B cell (primary cell): Measurements from ENCODE around the gene LIN9. TPM values are rescaled to one million over a fixed set of nuclear protein-coding genes. Genes with fewer than 3 reads are reported as not detected.

Experiments
- ATAC-seq: fragments of 200-7000 bp; cut with Tn5 transposase; one replicate; pipeline ENCODE4 v1.10.0; 2021; ENCODE audit warnings: low read depth, mild to moderate bottlenecking, moderate number of reproducible peaks, moderate library complexity
- CTCF ChIA-PET: fragments of 350-600 bp; sonication (Branson Sonifier 250); formaldehyde crosslinking; loops from one replicate; lab custom pipeline; 2021; ENCODE audit warnings: antibody characterized with exemption, inconsistent platforms; lab: Charles Lee
- POLR2A ChIA-PET: fragments of 350-600 bp; sonication (Branson Sonifier 250); formaldehyde crosslinking; loops from one replicate; lab custom pipeline; 2021; ENCODE audit warnings: antibody characterized with exemption; lab: Charles Lee
- DNase-seq: peaks from one replicate; pipeline ENCODE4 v3.0.0; 2013
- H2AFZ ChIP-seq: 2 replicates; pipeline ENCODE4 v1.6.1; 2012; ENCODE audit warnings: mild to moderate bottlenecking, low read depth, low read length; ENCODE audit not compliant: insufficient read depth, poor library complexity, severe bottlenecking
- H3K27ac ChIP-seq, 2 donors: 1 replicate in 1 of 2; 2 replicates in 1 of 2; pipeline ENCODE4 v1.5.1; 2012 to 2013; ENCODE audit warnings: low read length in 2 of 2, mild to moderate bottlenecking in 2 of 2, moderate library complexity in 1 of 2
- H3K27me3 ChIP-seq, 4 experiments: fragments of 200-600 bp in 1 of 4; sonication (generic) in 1 of 4; replicated peaks in 1 of 4; 1 replicate in 2 of 4; 2 replicates in 2 of 4; pipeline versions ENCODE4 v1.6.1 to v1.7.0; 2013 to 2016; ENCODE audit warnings: low read length in 3 of 4, mild to moderate bottlenecking in 2 of 4, mixed read lengths in 1 of 4, moderate library complexity in 1 of 4; ENCODE audit not compliant: insufficient read depth in 4 of 4, control insufficient read depth in 3 of 4; ENCODE audit errors: control extremely low read depth in 1 of 4
- H3K36me3 ChIP-seq, 2 experiments: replicated peaks in 1 of 2; 1 replicate in 1 of 2; 2 replicates in 1 of 2; pipeline versions ENCODE4 v1.6.1 to v1.7.1; 2013; ENCODE audit warnings: low read length in 1 of 2; ENCODE audit not compliant: insufficient read depth in 2 of 2, control insufficient read depth in 1 of 2; ENCODE audit errors: control extremely low read depth in 1 of 2, extremely low read depth in 1 of 2
- H3K4me1 ChIP-seq, 2 donors: fragments of 200-600 bp in 1 of 2; sonication (generic) in 1 of 2; 1 replicate in 1 of 2; 2 replicates in 1 of 2; pipeline versions ENCODE4 v1.5.1 to v1.6.1; 2013 to 2017; ENCODE audit warnings: low read length in 2 of 2; ENCODE audit not compliant: control insufficient read depth in 2 of 2, insufficient read depth in 2 of 2
- H3K4me2 ChIP-seq: replicated peaks from 2 replicates; pipeline ENCODE3; 2012; ENCODE audit warnings: mild to moderate bottlenecking, low read depth, low read length; ENCODE audit not compliant: poor library complexity, severe bottlenecking
- H3K4me3 ChIP-seq, 5 experiments: fragments of 200-600 bp in 1 of 5; sonication (generic) in 1 of 5; 1 replicate in 3 of 5; 2 replicates in 2 of 5; pipeline versions ENCODE4 v1.5.1 to v1.7.0; 2011 to 2016; ENCODE audit warnings: low read length in 4 of 5, mild to moderate bottlenecking in 4 of 5, low read depth in 2 of 5, control low read depth in 1 of 5, moderate library complexity in 1 of 5; ENCODE audit not compliant: insufficient read depth in 1 of 5; ENCODE audit errors: control extremely low read depth in 1 of 5, extremely low read depth in 1 of 5
- H3K79me2 ChIP-seq: fragments of 200-600 bp; sonication (generic); one replicate; pipeline ENCODE4 v1.6.0; 2016; ENCODE audit warnings: low read length; ENCODE audit not compliant: control insufficient read depth, insufficient read depth
- H3K9ac ChIP-seq: fragments of 200-600 bp; sonication (generic); 2 replicates; pipeline ENCODE4 v1.6.1; 2017; ENCODE audit warnings: mild to moderate bottlenecking, low read length, moderate library complexity
- H3K9me3 ChIP-seq, 3 donors: one replicate each; pipeline versions ENCODE4 v1.6.1 to v1.7.1; 2013; ENCODE audit warnings: low read length in 2 of 3; ENCODE audit not compliant: control insufficient read depth in 2 of 3, insufficient read depth in 1 of 3; ENCODE audit errors: control extremely low read depth in 1 of 3
- H4K20me1 ChIP-seq: 2 replicates; pipeline ENCODE4 v1.6.0; 2012; ENCODE audit warnings: mild to moderate bottlenecking, low read length; ENCODE audit not compliant: insufficient read depth, control insufficient read depth, poor library complexity, severe bottlenecking
- H3K27ac Mint-ChIP-seq: one replicate; pipeline ENCODE4 v1.8.0; 2021; ENCODE audit warnings: mixed read lengths
- H3K27me3 Mint-ChIP-seq: one replicate; pipeline ENCODE4 v1.8.0; 2021; ENCODE audit warnings: mixed read lengths
- H3K4me1 Mint-ChIP-seq: one replicate; pipeline ENCODE4 v1.8.0; 2021; ENCODE audit warnings: mixed read lengths
- H3K4me3 Mint-ChIP-seq: one replicate; pipeline ENCODE4 v1.8.0; 2021; ENCODE audit warnings: mixed read lengths
- H3K9me3 Mint-ChIP-seq: one replicate; pipeline ENCODE4 v1.8.0; 2022; ENCODE audit warnings: mixed read lengths; ENCODE audit not compliant: insufficient read depth
- CTCF ChIP-seq: fragments of 200-600 bp; IDR thresholded peaks from one replicate; pipeline ENCODE4 v1.8.0; 2022; ENCODE audit warnings: antibody characterized with exemption, mild to moderate bottlenecking
- EZH2 ChIP-seq: IDR thresholded peaks from 2 replicates; pipeline ENCODE4 v1.6.1; 2012; ENCODE audit warnings: borderline replicate concordance, low read depth, mild to moderate bottlenecking, moderate library complexity, low read length; ENCODE audit not compliant: insufficient read depth, poor library complexity, severe bottlenecking
- WGBS: methylation state at CpG from one replicate; pipeline ENCODE4 v1.1.5; 2013; ENCODE audit warnings: missing lambda C conversion rate; ENCODE audit not compliant: insufficient coverage; 5-methylcytosine and 5-hydroxymethylcytosine counted together
- intact Hi-C: fragments of 100-400 bp; cut with micrococcal nuclease; formaldehyde crosslinking; loops from one replicate; pipeline ENCODE4 v1.10.0; 2022
- polyA plus RNA-seq: library from polyadenylated mRNA; depleted of rRNA; stranded (reverse); fragments of >200 nt; gene quantifications from 2 replicates; pipeline ENCODE4 v1.2.3, GENCODE V29; 2012
- total RNA-seq, 2 donors: library from RNA; stranded (reverse); fragments of 120-200 nt in 1 of 2; gene quantifications; 1 replicate in 1 of 2; 2 replicates in 1 of 2; pipeline versions ENCODE4 v1.2.3 to v1.2.4, GENCODE V29; 2013 to 2022

Gene LIN9
- total and polyA plus RNA-seq, 2 donors (not counting 1 experiment from before 2014, with no cell fraction given): 1.7 to 6.7 TPM

DNA sequence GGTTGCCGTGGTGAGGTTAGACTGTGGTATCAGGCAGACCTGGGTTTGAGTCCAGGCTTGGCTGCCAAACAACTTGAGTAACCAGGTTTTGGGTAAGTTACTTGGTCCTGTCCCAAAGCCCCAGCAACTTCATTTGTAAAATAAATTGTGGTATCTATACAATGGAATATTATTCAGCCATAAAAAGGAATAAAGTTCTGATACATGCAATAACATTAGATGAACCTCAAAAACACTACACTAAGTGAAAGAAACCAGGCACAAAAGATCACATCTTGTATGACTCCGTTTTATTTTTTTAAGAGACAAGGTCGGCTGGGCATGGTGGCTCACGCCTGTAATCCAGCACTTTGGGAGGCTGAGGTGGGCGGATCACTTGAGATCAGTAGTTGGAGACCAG is 101.9 kb downstream of the LIN9 start:
- no peak overlapping the region for H3K27ac Mint-ChIP-seq
- H3K36me3 ChIP-seq: no peaks in the 10 kb centered on the region
- intact Hi-C loops: no loop called here
- no peaks in the 10 kb centered on the region for H4K20me1 ChIP-seq
- peaks cover 4 to 5% of the 10 kb centered on the region in 2 donors for H3K4me1 ChIP-seq
- H3K27me3 ChIP-seq: no peaks in the 10 kb centered on the region
- POLR2A ChIA-PET: interaction anchor here (0.6 kb wide), 1 partner anchor 27 kb away, joined by 4 read pairs; no protein-coding TSS in a partner anchor
- ATAC-seq (no peak), DNase-seq (no peak)
- H3K27ac ChIP-seq: no peak overlapping the region
- H2AFZ ChIP-seq: no peak overlapping the region
- H3K4me3 ChIP-seq: no peak overlapping the region
- H3K9me3 Mint-ChIP-seq: no peaks in the 10 kb centered on the region
- H3K79me2 ChIP-seq: no peaks in the 10 kb centered on the region
- CTCF ChIA-PET: no interaction called here
- TF ChIP-seq EZH2 (no peak), CTCF (no peak)
- H3K9ac ChIP-seq: no peak overlapping the region
- no peak overlapping the region for H3K4me3 Mint-ChIP-seq
- no peaks in the 10 kb centered on the region for H3K9me3 ChIP-seq
- H3K27me3 Mint-ChIP-seq: peaks cover 3% of the 10 kb centered on the region
- WGBS: 94% methylated on average over 4 of the region's 5 CpGs
- H3K4me2 ChIP-seq: no peak overlapping the region
- peaks cover 7% of the 10 kb centered on the region for H3K4me1 Mint-ChIP-seq

DNA sequence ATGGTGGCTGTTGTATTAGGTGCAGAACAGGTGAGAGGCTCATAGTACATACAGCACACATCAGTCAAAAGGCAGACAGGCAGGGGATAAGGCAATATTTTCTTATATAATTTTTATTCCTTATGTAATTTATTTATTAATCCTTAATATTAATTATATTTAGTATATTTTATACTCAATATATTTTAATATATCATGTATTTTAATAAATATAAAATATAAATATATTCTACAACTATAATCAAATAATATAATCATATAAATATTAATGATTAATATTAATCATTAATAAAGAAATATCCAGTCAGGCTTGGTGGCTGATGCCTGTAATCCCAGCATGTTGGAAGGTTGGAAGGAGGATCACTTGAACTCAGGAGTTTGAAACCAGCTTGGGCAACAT is 104.8 kb downstream of the LIN9 start:
- Mint-ChIP-seq H3K27ac (no peak overlapping the region), H3K27me3 (peaks cover 3% of the 10 kb centered on the region), H3K4me1 (peaks cover 19% of the 10 kb centered on the region), H3K9me3 (no peaks in the 10 kb centered on the region), H3K4me3 (no peak overlapping the region)
- POLR2A ChIA-PET: no interaction called here
- DNase-seq (no peak), ATAC-seq (no peak)
- Histone ChIP-seq H3K79me2 (no peaks in the 10 kb centered on the region), H3K9me3 (no peaks in the 10 kb centered on the region), H3K36me3 (no peaks in the 10 kb centered on the region), H3K27ac (no peak overlapping the region), H3K4me1 (peaks cover 10 to 12% of the 10 kb centered on the region in 2 donors), H3K9ac (no peak overlapping the region), H4K20me1 (no peaks in the 10 kb centered on the region), H3K27me3 (no peaks in the 10 kb centered on the region), H3K4me2 (no peak overlapping the region), H3K4me3 (no peak overlapping the region), H2AFZ (no peak overlapping the region)
- TF ChIP-seq EZH2: no peak
- no peak for TF ChIP-seq CTCF
- CTCF ChIA-PET: no interaction called here
- intact Hi-C loops: no loop called here
